ENCODE measurements around the gene PCDHB15. TPM values are rescaled to one million over a fixed set of nuclear protein-coding genes. Genes with fewer than 3 reads are reported as not detected.
A peak's percentile ranks its signal among the peaks of the same experiment; 100 is the strongest.
"Not testable (repeated sequence)": the region's sequence is repeated elsewhere in the genome, so short reads cannot be mapped to it uniquely, and the experiment has no call there.

Gene PCDHB15
- 1 to 10 TPM; 3.2 to 5.3 TPM for total RNA-seq

- Histone ChIP-seq H3K27me3 (no peaks in the 10 kb centered on the region), H3K9me3 (peaks cover 36 to 100% of the 10 kb centered on the region in 2 donors), H3K27ac (no peak within 1 kb of the TSS), H3K4me3 (peak within 1 kb of the TSS; percentile 26 to 33), H3K4me1 (no peaks in the 10 kb centered on the region), H3K36me3 (no peaks in the 10 kb centered on the region)
- peak in 1 of 2 donors; percentile 54 for TF ChIP-seq CTCF (IDR thresholded peaks at IDR 0.05)
- DNase-seq (ENCODE audit: low spot score) = no peak
Observed at GRCh38 chr5:141245250-141245717, at the start of gene PCDHB15. Gene PCDHB15 (plus strand): TSS chr5:141245395. CDS start chr5:141245579, 184 bp downstream.

GRCh38 chr5:141196363-141196762 is 48.8 kb upstream of the PCDHB15 start:
- Histone ChIP-seq H3K9me3 (peaks cover 10 to 93% of the 10 kb centered on the region in 2 donors), H3K27me3 (no peaks in the 10 kb centered on the region), H3K27ac (no peak overlapping the region), H3K4me1 (no peaks in the 10 kb centered on the region), H3K36me3 (no peaks in the 10 kb centered on the region), H3K4me3 (no peak overlapping the region)
- no peak for TF ChIP-seq CTCF (IDR thresholded peaks at IDR 0.05)
- no peak for DNase-seq (ENCODE audit: low spot score)

- Histone ChIP-seq H3K9me3 (peaks cover 10 to 95% of the 10 kb centered on the region in 2 donors), H3K27ac (no peak within 1 kb of the TSS), H3K4me1 (no peaks in the 10 kb centered on the region), H3K27me3 (no peaks in the 10 kb centered on the region), H3K36me3 (no peaks in the 10 kb centered on the region), H3K4me3 (no peak within 1 kb of the TSS)
- DNase-seq (ENCODE audit: low spot score) = no peak
- no peak for TF ChIP-seq CTCF (IDR thresholded peaks at IDR 0.05)
Observed at GRCh38 chr5:141199359-141200235, 45.6 kb upstream of the PCDHB15 start, which contains the start of gene PCDHB11. Gene PCDHB11 (plus strand): TSS chr5:141199627. CDS start chr5:141199775, 148 bp downstream.

GRCh38 chr5:141201126-141201525 is 44.1 kb upstream of the PCDHB15 start:
- H3K36me3 ChIP-seq; H3K4me1 ChIP-seq; H3K4me3 ChIP-seq; H3K27ac ChIP-seq; H3K27me3 ChIP-seq; DNase-seq (ENCODE audit: low spot score): not testable (repeated sequence)
- H3K9me3 ChIP-seq = peaks cover 10 to 95% of the 10 kb centered on the region in 2 donors

- not testable (repeated sequence) for DNase-seq (ENCODE audit: low spot score); H3K4me3 ChIP-seq; H3K27me3 ChIP-seq; H3K27ac ChIP-seq; H3K36me3 ChIP-seq; H3K4me1 ChIP-seq
- peaks cover 6 to 95% of the 10 kb centered on the region in 2 donors for H3K9me3 ChIP-seq
Observed at GRCh38 chr5:141201646-141202045, 43.5 kb upstream of the PCDHB15 start.

- Histone ChIP-seq H3K4me1 (no peaks in the 10 kb centered on the region), H3K27me3 (no peaks in the 10 kb centered on the region), H3K9me3 (peaks cover 9 to 94% of the 10 kb centered on the region in 2 donors), H3K27ac (no peak within 1 kb of the TSS), H3K4me3 (peak within 1 kb of the TSS in 1 of 2 donors; percentile 17), H3K36me3 (no peaks in the 10 kb centered on the region)
- DNase-seq (ENCODE audit: low spot score) = no peak
- peak in 1 of 2 donors; percentile 29 for TF ChIP-seq CTCF (IDR thresholded peaks at IDR 0.05)
Observed at GRCh38 chr5:141208478-141208877, 36.7 kb upstream of the PCDHB15 start, which contains the start of gene PCDHB12. Gene PCDHB12 (plus strand): TSS chr5:141208719. CDS start chr5:141208908, 189 bp downstream.

- not testable (repeated sequence) for DNase-seq (ENCODE audit: low spot score); H3K4me3 ChIP-seq; H3K4me1 ChIP-seq; H3K36me3 ChIP-seq; H3K27ac ChIP-seq; H3K27me3 ChIP-seq
- H3K9me3 ChIP-seq = peaks cover 9 to 88% of the 10 kb centered on the region in 2 donors
Observed at GRCh38 chr5:141210281-141210680, 34.9 kb upstream of the PCDHB15 start.

GRCh38 chr5:141210849-141211248 is 34.3 kb upstream of the PCDHB15 start:
- H3K9me3 ChIP-seq = peaks cover 9 to 87% of the 10 kb centered on the region in 2 donors
- not testable (repeated sequence) for H3K4me3 ChIP-seq; H3K36me3 ChIP-seq; H3K27me3 ChIP-seq; DNase-seq (ENCODE audit: low spot score); H3K27ac ChIP-seq; H3K4me1 ChIP-seq
